ENCODE results near the gene PCCA.

PCCA gene

DNA sequence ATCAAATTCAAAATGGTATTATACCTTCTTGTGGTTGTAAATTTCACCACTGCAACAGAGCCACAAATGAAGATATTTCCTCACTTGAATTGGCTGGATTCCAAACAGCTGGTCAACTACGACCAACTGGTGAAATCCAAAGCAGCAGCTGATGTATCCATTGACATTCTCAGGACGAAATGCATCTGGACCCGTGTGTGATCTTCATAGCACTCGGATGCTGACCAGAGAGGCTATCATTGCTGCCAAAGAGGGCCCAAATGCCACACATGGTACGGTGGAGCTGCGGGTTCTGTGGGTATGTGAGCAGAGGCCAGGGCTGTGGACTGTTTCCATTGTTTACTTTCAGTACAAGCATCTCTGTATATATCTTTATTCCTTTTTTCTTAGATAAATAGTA lies 25.6 kb upstream of the PCCA start:
- Histone ChIP-seq H2AFZ (ENCODE audit: low read depth, low read length, severe bottlenecking) (no peak overlapping the region), H3K27me3 (ENCODE audit: low read length) (no peaks in the 10 kb centered on the region), H3K9ac (ENCODE audit: low read length) (no peak overlapping the region), H3K79me2 (ENCODE audit: insufficient read depth, low read length) (no peaks in the 10 kb centered on the region), H3K9me2 (replicated peaks; ENCODE audit: insufficient read depth, low read length) (no peaks in the 10 kb centered on the region), H3K9me3 (ENCODE audit: insufficient read depth, low read length) (no peaks in the 10 kb centered on the region), H4K20me1 (ENCODE audit: low read depth, low read length) (no peaks in the 10 kb centered on the region), H3K4me2 (ENCODE audit: low read depth, low read length, poor library complexity, severe bottlenecking) (no peak overlapping the region), H3K36me3 (ENCODE audit: low read length) (no peaks in the 10 kb centered on the region), H3K27ac (ENCODE audit: low read depth, low read length) (no peak overlapping the region), H3K4me3 (ENCODE audit: insufficient read depth, low read length, poor library complexity, severe bottlenecking) (no peak overlapping the region), H3F3A (ENCODE audit: insufficient read depth) (no peaks in the 10 kb centered on the region)
- TF ChIP-seq CTCF (IDR thresholded peaks at IDR 0.05; ENCODE audit: insufficient read depth, low read length, poor library complexity, severe bottlenecking) (no peak), EZH2phosphoT487 (conservative IDR thresholded peaks at IDR 0.05; ENCODE audit: low read length) (no peak)

DNA sequence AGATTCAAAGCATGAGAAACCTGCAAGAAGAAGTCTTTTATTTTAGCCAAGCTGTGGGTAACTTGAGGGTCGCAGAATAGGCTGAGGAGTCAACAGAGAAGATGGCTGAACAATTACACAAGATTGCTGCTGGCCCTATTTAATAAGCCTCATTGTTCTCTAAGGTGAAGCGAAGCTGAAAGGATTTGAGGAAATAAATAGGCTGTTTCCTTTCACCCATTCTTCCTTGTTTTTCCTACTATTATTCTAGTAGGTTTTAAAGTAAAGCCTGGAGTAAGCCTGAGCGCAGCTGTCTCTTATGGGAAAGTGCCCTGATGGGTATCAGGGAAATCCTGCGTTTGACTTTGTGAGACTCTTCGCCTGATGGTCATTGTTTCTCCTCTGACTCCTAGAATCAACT lies 25.0 kb upstream of the PCCA start:
- no peak for TF ChIP-seq CTCF (IDR thresholded peaks at IDR 0.05; ENCODE audit: insufficient read depth, low read length, poor library complexity, severe bottlenecking)
- TF ChIP-seq EZH2phosphoT487 (conservative IDR thresholded peaks at IDR 0.05; ENCODE audit: low read length), result no peak
- Histone ChIP-seq H3K9ac (ENCODE audit: low read length) (no peak overlapping the region), H3K27ac (ENCODE audit: low read depth, low read length) (no peak overlapping the region), H3K36me3 (ENCODE audit: low read length) (no peaks in the 10 kb centered on the region), H4K20me1 (ENCODE audit: low read depth, low read length) (no peaks in the 10 kb centered on the region), H3K79me2 (ENCODE audit: insufficient read depth, low read length) (no peaks in the 10 kb centered on the region), H2AFZ (ENCODE audit: low read depth, low read length, severe bottlenecking) (no peak overlapping the region), H3K27me3 (ENCODE audit: low read length) (no peaks in the 10 kb centered on the region), H3K4me3 (ENCODE audit: insufficient read depth, low read length, poor library complexity, severe bottlenecking) (no peak overlapping the region), H3F3A (ENCODE audit: insufficient read depth) (no peaks in the 10 kb centered on the region), H3K9me2 (replicated peaks; ENCODE audit: insufficient read depth, low read length) (no peaks in the 10 kb centered on the region), H3K9me3 (ENCODE audit: insufficient read depth, low read length) (no peaks in the 10 kb centered on the region), H3K4me2 (ENCODE audit: low read depth, low read length, poor library complexity, severe bottlenecking) (no peak overlapping the region)

DNA sequence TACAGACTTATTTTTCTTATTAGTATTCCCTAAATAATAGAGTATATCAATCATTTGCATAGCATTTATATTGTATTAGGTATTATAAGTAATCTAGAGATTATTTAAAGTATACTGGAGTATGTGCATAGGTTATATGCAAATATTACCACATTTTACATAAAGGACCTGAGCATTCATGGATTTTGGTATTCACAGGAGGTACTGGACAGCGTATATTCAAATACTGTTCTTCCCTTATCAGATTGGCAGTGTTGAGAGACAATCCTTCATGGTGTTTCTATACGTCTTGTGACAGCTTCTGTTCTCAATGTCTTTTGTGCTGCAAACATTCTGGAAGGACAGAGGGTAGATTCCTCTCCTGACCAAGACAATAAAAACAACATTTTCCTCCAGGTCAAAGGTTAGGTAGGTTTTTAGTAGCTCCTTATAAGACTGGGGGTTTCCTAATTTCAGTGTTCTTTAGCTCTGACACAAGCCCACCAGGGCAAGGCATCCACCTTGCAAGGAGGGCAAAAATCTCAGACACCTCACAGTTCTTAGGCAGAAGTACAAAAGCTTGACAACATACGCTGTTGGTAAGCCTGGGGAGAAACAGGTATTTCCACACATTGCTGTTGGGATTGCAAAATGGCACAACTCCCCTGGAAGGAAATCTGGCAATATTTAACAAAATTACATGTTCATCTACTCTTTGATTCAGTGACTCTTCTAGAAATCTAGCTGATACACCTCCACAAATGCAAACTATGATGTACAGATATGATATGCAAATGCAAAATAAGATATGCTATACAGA lies 20.6 kb upstream of the PCCA start:
- Histone ChIP-seq H3K9ac (ENCODE audit: low read length) (no peak overlapping the region), H3F3A (ENCODE audit: insufficient read depth) (no peaks in the 10 kb centered on the region), H3K27me3 (ENCODE audit: low read length) (no peaks in the 10 kb centered on the region), H4K20me1 (ENCODE audit: low read depth, low read length) (no peaks in the 10 kb centered on the region), H3K9me3 (ENCODE audit: insufficient read depth, low read length) (no peaks in the 10 kb centered on the region), H3K9me2 (replicated peaks; ENCODE audit: insufficient read depth, low read length) (no peaks in the 10 kb centered on the region), H3K4me3 (ENCODE audit: insufficient read depth, low read length, poor library complexity, severe bottlenecking) (no peak overlapping the region), H3K79me2 (ENCODE audit: insufficient read depth, low read length) (no peaks in the 10 kb centered on the region), H3K36me3 (ENCODE audit: low read length) (no peaks in the 10 kb centered on the region), H3K27ac (ENCODE audit: low read depth, low read length) (no peak overlapping the region), H2AFZ (ENCODE audit: low read depth, low read length, severe bottlenecking) (no peak overlapping the region), H3K4me2 (ENCODE audit: low read depth, low read length, poor library complexity, severe bottlenecking) (no peak overlapping the region)
- TF ChIP-seq EZH2phosphoT487 (conservative IDR thresholded peaks at IDR 0.05; ENCODE audit: low read length) (no peak), CTCF (IDR thresholded peaks at IDR 0.05; ENCODE audit: insufficient read depth, low read length, poor library complexity, severe bottlenecking) (no peak)
